GM21529 (cell line): Measurements from ENCODE around the gene KRTAP20-1.

Source experiments
- ATAC-seq: cut with Tn5 transposase; IDR thresholded peaks from one replicate; pipeline ENCODE4 v1.9.1; 2021; ENCODE audit not compliant: unreplicated experiment

The KRTAP20-1 gene

DNA sequence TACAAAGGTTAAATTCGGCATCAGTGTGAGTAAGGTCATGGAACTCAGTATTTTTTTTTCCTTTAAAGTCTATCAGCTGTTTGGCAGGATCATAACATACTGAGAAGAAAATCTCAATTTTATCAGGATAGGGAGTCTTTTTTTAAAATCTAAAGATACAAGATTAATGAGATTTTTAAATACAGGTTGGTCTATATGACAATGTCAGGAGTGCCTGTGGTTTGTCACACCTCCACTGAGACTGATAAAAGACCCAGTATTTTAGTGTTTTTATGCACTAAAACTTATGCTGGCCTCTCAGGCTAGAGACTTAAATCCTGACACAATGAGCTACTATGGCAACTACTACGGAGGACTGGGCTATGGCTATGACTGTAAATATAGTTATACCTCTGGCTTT lies 26.3 kb downstream of the KRTAP20-1 start, which contains the start of gene KRTAP20-3:
KRTAP20-3 (plus strand) TSS at position 301 of the 400 bp plus-strand sequence.
- ATAC-seq, result no peak

DNA sequence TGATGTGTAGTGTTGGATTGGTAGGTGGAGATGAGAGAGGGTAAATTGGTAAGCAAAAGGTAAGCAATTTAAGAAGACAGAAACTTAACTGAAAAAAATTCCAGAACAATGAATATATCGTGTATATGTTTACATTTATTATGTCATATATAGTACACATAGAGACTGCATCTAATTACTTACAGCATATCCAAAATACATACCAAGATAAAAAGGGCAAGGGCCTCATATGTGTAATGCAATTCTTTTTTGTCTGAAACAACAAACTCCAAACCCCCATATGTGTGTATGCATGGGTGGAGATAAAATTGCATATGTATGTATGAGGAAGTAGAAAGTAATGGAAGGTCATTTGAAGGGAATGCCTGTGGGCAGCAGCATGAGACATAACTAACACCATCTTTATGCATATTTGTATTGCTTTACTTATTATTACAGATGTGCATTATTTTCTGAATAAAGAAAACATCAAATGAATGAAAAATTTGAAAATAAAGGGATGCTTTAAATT lies 30.7 kb downstream of the KRTAP20-1 start:
- no peak for ATAC-seq

DNA sequence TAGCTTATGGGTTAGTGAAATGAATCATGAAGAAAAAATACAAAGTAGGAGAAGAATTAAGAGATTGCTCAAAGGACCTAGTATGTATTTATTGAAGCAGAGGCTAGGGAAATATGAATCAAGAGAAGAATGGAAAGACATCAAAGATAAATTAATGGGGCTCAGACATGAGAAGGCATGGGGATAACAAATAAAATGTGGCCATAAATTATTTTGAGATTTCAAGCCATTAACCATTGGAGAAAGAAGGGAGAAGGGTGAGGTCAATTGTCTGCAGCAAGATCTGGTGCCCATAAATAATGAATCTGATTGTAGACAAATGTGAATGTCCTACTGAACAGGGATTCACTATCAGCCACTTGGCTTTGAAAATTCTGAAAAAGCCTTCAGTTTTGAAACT lies 36.7 kb downstream of the KRTAP20-1 start:
- ATAC-seq, result no peak
